Measurements from ENCODE around the gene KCNN1.

Gene KCNN1

GRCh38 chr19:17977021-17977420, 10.1 kb downstream of the KCNN1 start:
- Histone ChIP-seq H3K4me3 (ENCODE audit: low read length, poor library complexity, severe bottlenecking) (no peak overlapping the region), H3K4me2 (ENCODE audit: low read depth, low read length, poor library complexity, severe bottlenecking) (no peak overlapping the region), H3K27me3 (ENCODE audit: insufficient read depth, low read length, poor library complexity, severe bottlenecking) (no peaks in the 10 kb centered on the region), H3K79me2 (ENCODE audit: insufficient read depth, low read length) (no peaks in the 10 kb centered on the region), H3K9me2 (replicated peaks; ENCODE audit: low read depth, low read length) (no peaks in the 10 kb centered on the region), H3K9me3 (ENCODE audit: insufficient read depth, low read depth, low read length) (no peaks in the 10 kb centered on the region), H2AFZ (ENCODE audit: low read length) (no peak overlapping the region), H3K4me1 (ENCODE audit: insufficient read depth, low read length, poor library complexity, severe bottlenecking) (no peaks in the 10 kb centered on the region), H3F3A (ENCODE audit: low read depth) (no peaks in the 10 kb centered on the region), H3K36me3 (ENCODE audit: insufficient read depth, low read length) (no peaks in the 10 kb centered on the region), H3K9ac (ENCODE audit: low read depth, low read length, poor library complexity, severe bottlenecking) (no peak overlapping the region), H4K20me1 (ENCODE audit: insufficient read depth, low read length, poor library complexity, severe bottlenecking) (no peaks in the 10 kb centered on the region)
- TF ChIP-seq EZH2phosphoT487 (IDR thresholded peaks at IDR 0.05; ENCODE audit: borderline replicate concordance) (no peak), CTCF (conservative IDR thresholded peaks at IDR 0.05; ENCODE audit: low read length) (no peak)

GRCh38 chr19:17977488-17977887, 10.6 kb downstream of the KCNN1 start:
- H3K4me2 ChIP-seq (ENCODE audit: low read depth, low read length, poor library complexity, severe bottlenecking) = no peak overlapping the region
- no peaks in the 10 kb centered on the region for H3K9me3 ChIP-seq (ENCODE audit: insufficient read depth, low read depth, low read length)
- H2AFZ ChIP-seq (ENCODE audit: low read length) = no peak overlapping the region
- no peaks in the 10 kb centered on the region for H3F3A ChIP-seq (ENCODE audit: low read depth)
- H3K4me1 ChIP-seq (ENCODE audit: insufficient read depth, low read length, poor library complexity, severe bottlenecking) = no peaks in the 10 kb centered on the region
- no peak for TF ChIP-seq EZH2phosphoT487 (IDR thresholded peaks at IDR 0.05; ENCODE audit: borderline replicate concordance)
- TF ChIP-seq CTCF (conservative IDR thresholded peaks at IDR 0.05; ENCODE audit: low read length) = no peak
- no peaks in the 10 kb centered on the region for H3K36me3 ChIP-seq (ENCODE audit: insufficient read depth, low read length)
- H3K27me3 ChIP-seq (ENCODE audit: insufficient read depth, low read length, poor library complexity, severe bottlenecking) = no peaks in the 10 kb centered on the region
- no peak overlapping the region for H3K9ac ChIP-seq (ENCODE audit: low read depth, low read length, poor library complexity, severe bottlenecking)
- H3K9me2 ChIP-seq (replicated peaks; ENCODE audit: low read depth, low read length) = no peaks in the 10 kb centered on the region
- H4K20me1 ChIP-seq (ENCODE audit: insufficient read depth, low read length, poor library complexity, severe bottlenecking) = no peaks in the 10 kb centered on the region
- no peak overlapping the region for H3K4me3 ChIP-seq (ENCODE audit: low read length, poor library complexity, severe bottlenecking)
- H3K79me2 ChIP-seq (ENCODE audit: insufficient read depth, low read length) = no peaks in the 10 kb centered on the region

- H3K9ac ChIP-seq (ENCODE audit: low read depth, low read length, poor library complexity, severe bottlenecking) = no peak overlapping the region
- no peak overlapping the region for H3K4me2 ChIP-seq (ENCODE audit: low read depth, low read length, poor library complexity, severe bottlenecking)
- no peaks in the 10 kb centered on the region for H3K9me2 ChIP-seq (replicated peaks; ENCODE audit: low read depth, low read length)
- H3K4me1 ChIP-seq (ENCODE audit: insufficient read depth, low read length, poor library complexity, severe bottlenecking) = no peaks in the 10 kb centered on the region
- H2AFZ ChIP-seq (ENCODE audit: low read length) = no peak overlapping the region
- H3K9me3 ChIP-seq (ENCODE audit: insufficient read depth, low read depth, low read length) = no peaks in the 10 kb centered on the region
- no peak overlapping the region for H3K4me3 ChIP-seq (ENCODE audit: low read length, poor library complexity, severe bottlenecking)
- no peaks in the 10 kb centered on the region for H3F3A ChIP-seq (ENCODE audit: low read depth)
- H4K20me1 ChIP-seq (ENCODE audit: insufficient read depth, low read length, poor library complexity, severe bottlenecking) = no peaks in the 10 kb centered on the region
- no peaks in the 10 kb centered on the region for H3K79me2 ChIP-seq (ENCODE audit: insufficient read depth, low read length)
- no peak for TF ChIP-seq EZH2phosphoT487 (IDR thresholded peaks at IDR 0.05; ENCODE audit: borderline replicate concordance)
- no peak for TF ChIP-seq CTCF (conservative IDR thresholded peaks at IDR 0.05; ENCODE audit: low read length)
- H3K36me3 ChIP-seq (ENCODE audit: insufficient read depth, low read length) = no peaks in the 10 kb centered on the region
- no peaks in the 10 kb centered on the region for H3K27me3 ChIP-seq (ENCODE audit: insufficient read depth, low read length, poor library complexity, severe bottlenecking)
Observed at GRCh38 chr19:17981611-17982010, 14.7 kb downstream of the KCNN1 start.

Data from Loucy (cell line).